GM21619 (cell line): Measurements from ENCODE around the gene PHLDA3.
"Not testable (repeated sequence)": the region's sequence is repeated elsewhere in the genome, so short reads cannot be mapped to it uniquely, and the experiment has no call there.

Experiments used
- ATAC-seq: cut with Tn5 transposase; IDR thresholded peaks from one replicate; pipeline ENCODE4 v1.9.1; 2021; ENCODE audit not compliant: unreplicated experiment

The PHLDA3 gene

GRCh38 chr1:201488830-201489589 is 20.0 kb upstream of the PHLDA3 start:
- no peak for ATAC-seq

GRCh38 chr1:201487742-201488141 is 18.8 kb upstream of the PHLDA3 start:
- no peak for ATAC-seq

- ATAC-seq = no peak
These were observed 17.2 kb upstream of the PHLDA3 start for GRCh38 chr1:201486187-201486586.

GRCh38 chr1:201485184-201485774 is 16.3 kb upstream of the PHLDA3 start:
- no peak for ATAC-seq

GRCh38 chr1:201483373-201483949 is 14.5 kb upstream of the PHLDA3 start:
- ATAC-seq = no peak

- ATAC-seq = no peak
These were observed 13.8 kb upstream of the PHLDA3 start for GRCh38 chr1:201482755-201483154.

GRCh38 chr1:201481761-201482493 is 12.9 kb upstream of the PHLDA3 start:
- ATAC-seq = peak; percentile 70

- no peak for ATAC-seq
These were observed 12.0 kb upstream of the PHLDA3 start for GRCh38 chr1:201481004-201481380.

- ATAC-seq = peak; percentile 59
These were observed 11.4 kb upstream of the PHLDA3 start for GRCh38 chr1:201480231-201481003.

GRCh38 chr1:201479201-201479730 is 10.3 kb upstream of the PHLDA3 start:
- ATAC-seq = no peak

- ATAC-seq = not testable (repeated sequence)
These were observed 9.7 kb upstream of the PHLDA3 start for GRCh38 chr1:201478666-201479065.

- no peak for ATAC-seq
These were observed 7.8 kb upstream of the PHLDA3 start for GRCh38 chr1:201476670-201477344.

GRCh38 chr1:201475915-201476669 is 7.1 kb upstream of the PHLDA3 start:
- no peak for ATAC-seq

- no peak for ATAC-seq
These were observed 6.1 kb upstream of the PHLDA3 start for GRCh38 chr1:201475130-201475529.

GRCh38 chr1:201473296-201473695 is 4.3 kb upstream of the PHLDA3 start:
- ATAC-seq = no peak

GRCh38 chr1:201472321-201472720 is 3.3 kb upstream of the PHLDA3 start:
- not testable (repeated sequence) for ATAC-seq

GRCh38 chr1:201471772-201472171 is 2.8 kb upstream of the PHLDA3 start:
- no peak for ATAC-seq

GRCh38 chr1:201470581-201470980 is 1.6 kb upstream of the PHLDA3 start:
- ATAC-seq = no peak

- no peak for ATAC-seq
These were observed 672 bp upstream of the PHLDA3 start for GRCh38 chr1:201469645-201470074.
